ENCODE results near the gene CCDC88C. TPM values are rescaled to one million over a fixed set of nuclear protein-coding genes. Genes with fewer than 3 reads are reported as not detected.

The CCDC88C gene
- total RNA-seq, 1 experiment from 2014 or later, result 21.3 TPM

- no peaks in the 10 kb centered on the region for H3K9me3 ChIP-seq (ENCODE audit: control insufficient read depth, insufficient read depth, low read depth, low read length)
- ChIA-PET CTCF (no interaction called here), POLR2A (no interaction called here)
- no peak for TF ChIP-seq POLR2AphosphoS5 (IDR thresholded peaks at IDR 0.05; ENCODE audit: low read depth, low read length)
- no peak for TF ChIP-seq CTCF (IDR thresholded peaks at IDR 0.05)
- TF ChIP-seq TCF7L2 (IDR thresholded peaks at IDR 0.05; ENCODE audit: low read depth, low read length), result no peak
- TF ChIP-seq REST (IDR thresholded peaks at IDR 0.05; ENCODE audit: insufficient read depth in 1 of 2, low read depth in 2 of 2, low read length in 1 of 2), result no peak
- TF ChIP-seq SIN3A (IDR thresholded peaks at IDR 0.05; ENCODE audit: borderline replicate concordance, insufficient read depth, low read depth, low read length), result no peak
- intact Hi-C loops (cut with micrococcal nuclease; ENCODE audit: unreplicated experiment) (no loop called here), in situ Hi-C loops (cut with HindIII; ENCODE audit: low pct_unique_long_range_greater_than_20kb, low sequenced_read_pairs) (no loop called here)
- H3K4me3 ChIP-seq (ENCODE audit: low read depth in 2 of 2, low read length in 2 of 2), result no peak overlapping the region
- no peaks in the 10 kb centered on the region for H3K36me3 ChIP-seq (ENCODE audit: control insufficient read depth, insufficient read depth, low read length)
- ATAC-seq (no peak), DNase-seq (ENCODE audit: low read depth, low spot score) (no peak)
- H3K27ac ChIP-seq (ENCODE audit: low read length), result no peak overlapping the region
- BruUV-seq (replicated peaks), result no TSS peak
- no peaks in the 10 kb centered on the region for H3K27me3 ChIP-seq (ENCODE audit: control insufficient read depth, insufficient read depth, low read length)
- peaks cover 16% of the 10 kb centered on the region for H3K4me1 ChIP-seq (ENCODE audit: control insufficient read depth, insufficient read depth, low read length)
Observed at GRCh38 chr14:91380610-91381371, 36.8 kb downstream of the CCDC88C start.

DNA sequence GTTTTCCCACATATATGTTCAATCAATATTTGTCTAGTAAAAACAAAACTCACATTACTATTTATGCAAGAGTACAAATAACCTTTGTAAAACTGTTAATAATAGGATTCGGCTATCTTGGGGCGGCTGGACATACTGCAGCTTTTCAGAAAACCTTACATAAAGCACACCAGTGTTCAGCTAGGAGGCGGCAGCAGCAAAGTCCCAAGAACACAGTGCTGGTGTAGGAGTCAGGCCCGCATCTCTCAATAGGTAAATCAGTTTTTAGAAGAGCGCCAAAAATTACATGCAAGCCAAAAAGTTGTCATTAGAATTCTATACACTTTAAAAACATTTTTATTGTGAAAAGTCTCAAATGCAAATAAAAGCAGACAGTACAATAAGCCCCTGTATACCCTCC lies 37.5 kb downstream of the CCDC88C start:
- no peaks in the 10 kb centered on the region for H3K9me3 ChIP-seq (ENCODE audit: control insufficient read depth, insufficient read depth, low read depth, low read length)
- no peak overlapping the region for H3K27ac ChIP-seq (ENCODE audit: low read length)
- no TSS peak for BruUV-seq (replicated peaks)
- H3K4me3 ChIP-seq (ENCODE audit: low read depth in 2 of 2, low read length in 2 of 2), result no peak overlapping the region
- TF ChIP-seq CTCF (IDR thresholded peaks at IDR 0.05) (no peak), SIN3A (IDR thresholded peaks at IDR 0.05; ENCODE audit: borderline replicate concordance, insufficient read depth, low read depth, low read length) (no peak), REST (IDR thresholded peaks at IDR 0.05; ENCODE audit: insufficient read depth in 1 of 2, low read depth in 2 of 2, low read length in 1 of 2) (no peak), POLR2AphosphoS5 (IDR thresholded peaks at IDR 0.05; ENCODE audit: low read depth, low read length) (no peak), TCF7L2 (IDR thresholded peaks at IDR 0.05; ENCODE audit: low read depth, low read length) (no peak)
- intact Hi-C loops (cut with micrococcal nuclease; ENCODE audit: unreplicated experiment), result no loop called here
- peaks cover 16% of the 10 kb centered on the region for H3K4me1 ChIP-seq (ENCODE audit: control insufficient read depth, insufficient read depth, low read length)
- in situ Hi-C loops (cut with HindIII; ENCODE audit: low pct_unique_long_range_greater_than_20kb, low sequenced_read_pairs), result no loop called here
- ChIA-PET POLR2A (no interaction called here), CTCF (no interaction called here)
- ATAC-seq (no peak), DNase-seq (ENCODE audit: low read depth, low spot score) (no peak)
- H3K36me3 ChIP-seq (ENCODE audit: control insufficient read depth, insufficient read depth, low read length), result no peaks in the 10 kb centered on the region
- H3K27me3 ChIP-seq (ENCODE audit: control insufficient read depth, insufficient read depth, low read length), result no peaks in the 10 kb centered on the region
